ENCODE measurements around the gene TP53I13. TPM values are rescaled to one million over a fixed set of nuclear protein-coding genes. Genes with fewer than 3 reads are reported as not detected.
A peak's percentile ranks its signal among the peaks of the same experiment; 100 is the strongest.

The TP53I13 gene
- total RNA-seq, 1 experiment from 2014 or later, result 33.3 TPM

DNA sequence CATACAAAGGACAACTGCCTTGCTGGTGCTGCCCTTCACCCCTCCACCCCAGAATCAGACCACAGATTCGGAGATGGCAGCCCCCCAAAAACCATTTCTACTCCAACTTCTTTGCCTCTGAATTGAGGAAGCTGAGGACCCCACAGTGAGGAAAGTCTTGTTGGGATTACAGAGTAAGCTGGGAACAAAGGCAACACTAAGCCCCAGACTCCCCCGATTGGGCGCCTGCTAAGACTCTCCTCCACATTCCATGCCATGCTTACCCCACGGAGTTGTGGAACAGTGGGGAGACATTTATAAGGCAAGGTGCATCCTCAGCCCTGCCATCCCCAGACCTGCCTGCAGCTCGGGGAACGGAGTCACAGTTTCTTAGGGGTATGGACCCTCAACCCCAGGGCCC lies 19.1 kb downstream of the TP53I13 start:
- Histone ChIP-seq H3K4me2 (ENCODE audit: low read length) (peak overlapping the region; percentile 93), H3K4me3 (replicated peaks in 1 of 2; ENCODE audit: low read depth in 1 of 2, low read length in 2 of 2) (peak overlapping the region; percentile 86 to 96), H2AFZ (ENCODE audit: low read depth, low read length, poor library complexity, severe bottlenecking) (no peak overlapping the region), H3K27me3 (ENCODE audit: insufficient read depth, low read length) (no peaks in the 10 kb centered on the region), H3K9me3 (ENCODE audit: control insufficient read depth in 1 of 2, insufficient read depth in 1 of 2, low read depth in 1 of 2, low read length in 2 of 2) (no peaks in the 10 kb centered on the region), H3K4me1 (ENCODE audit: control insufficient read depth in 1 of 2, insufficient read depth in 2 of 2, low read length in 2 of 2) (peaks cover 29 to 69% of the 10 kb centered on the region in 2 experiments), H3K9me2 (ENCODE audit: insufficient read depth) (no peaks in the 10 kb centered on the region), H3K9ac (ENCODE audit: low read length) (peak overlapping the region; percentile 83; the same call in 1 of the 2 replicates), H4K20me1 (ENCODE audit: insufficient read depth) (no peaks in the 10 kb centered on the region), H3K36me3 (ENCODE audit: control insufficient read depth in 1 of 2, insufficient read depth in 2 of 2, low read length in 2 of 2) (no peaks in the 10 kb centered on the region), H3K27ac (ENCODE audit: low read depth, low read length) (no peak overlapping the region), H3K79me2 (ENCODE audit: insufficient read depth, low read length) (peaks cover 62% of the 10 kb centered on the region)
- ChIA-PET POLR2A (no interaction called here), RAD21 (ENCODE audit: low non-redundant PET in 1 of 2, low total read pairs in 2 of 2, uncharacterized antibody in 2 of 2, unreplicated experiment in 2 of 2) (no interaction called here), CTCF (no interaction called here)
- DNase-seq (ENCODE audit: low read depth, low spot score), result no peak
- no peak for ATAC-seq
- intact Hi-C loops (cut with micrococcal nuclease), result no loop called here
- TF ChIP-seq TCF7L2 (IDR thresholded peaks at IDR 0.05; ENCODE audit: borderline replicate concordance, extremely low read depth, insufficient read depth, insufficient read length) (no peak), YY1 (IDR thresholded peaks at IDR 0.05; ENCODE audit: extremely low read depth, insufficient replicate concordance, low read depth, low read length) (no peak), POLR2AphosphoS5 (IDR thresholded peaks at IDR 0.05; ENCODE audit: low read depth, low read length) (no peak), ATF3 (IDR thresholded peaks at IDR 0.05) (no peak)
- TF ChIP-seq, protein P1, sequence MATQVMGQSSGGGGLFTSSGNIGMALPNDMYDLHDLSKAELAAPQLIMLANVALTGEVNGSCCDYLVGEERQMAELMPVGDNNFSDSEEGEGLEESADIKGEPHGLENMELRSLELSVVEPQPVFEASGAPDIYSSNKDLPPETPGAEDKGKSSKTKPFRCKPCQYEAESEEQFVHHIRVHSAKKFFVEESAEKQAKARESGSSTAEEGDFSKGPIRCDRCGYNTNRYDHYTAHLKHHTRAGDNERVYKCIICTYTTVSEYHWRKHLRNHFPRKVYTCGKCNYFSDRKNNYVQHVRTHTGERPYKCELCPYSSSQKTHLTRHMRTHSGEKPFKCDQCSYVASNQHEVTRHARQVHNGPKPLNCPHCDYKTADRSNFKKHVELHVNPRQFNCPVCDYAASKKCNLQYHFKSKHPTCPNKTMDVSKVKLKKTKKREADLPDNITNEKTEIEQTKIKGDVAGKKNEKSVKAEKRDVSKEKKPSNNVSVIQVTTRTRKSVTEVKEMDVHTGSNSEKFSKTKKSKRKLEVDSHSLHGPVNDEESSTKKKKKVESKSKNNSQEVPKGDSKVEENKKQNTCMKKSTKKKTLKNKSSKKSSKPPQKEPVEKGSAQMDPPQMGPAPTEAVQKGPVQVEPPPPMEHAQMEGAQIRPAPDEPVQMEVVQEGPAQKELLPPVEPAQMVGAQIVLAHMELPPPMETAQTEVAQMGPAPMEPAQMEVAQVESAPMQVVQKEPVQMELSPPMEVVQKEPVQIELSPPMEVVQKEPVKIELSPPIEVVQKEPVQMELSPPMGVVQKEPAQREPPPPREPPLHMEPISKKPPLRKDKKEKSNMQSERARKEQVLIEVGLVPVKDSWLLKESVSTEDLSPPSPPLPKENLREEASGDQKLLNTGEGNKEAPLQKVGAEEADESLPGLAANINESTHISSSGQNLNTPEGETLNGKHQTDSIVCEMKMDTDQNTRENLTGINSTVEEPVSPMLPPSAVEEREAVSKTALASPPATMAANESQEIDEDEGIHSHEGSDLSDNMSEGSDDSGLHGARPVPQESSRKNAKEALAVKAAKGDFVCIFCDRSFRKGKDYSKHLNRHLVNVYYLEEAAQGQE (IDR thresholded peaks at IDR 0.05; ENCODE audit: low read depth), result no peak
- BruUV-seq (replicated peaks), result no TSS peak

Data from HCT116 (cell line).